Suprapubic skin (tissue), 3 donors: Measurements from ENCODE around the gene PCED1B.

ENCODE experiments used
- CTCF ChIP-seq, 2 donors: fragments of 200-600 bp in 1 of 2; fragments of 450-650 bp in 1 of 2; sonication (generic) in 1 of 2; IDR thresholded peaks; one replicate each; pipeline ENCODE4 v1.5.1; 2016 to 2019; ENCODE audit warnings: antibody characterized with exemption in 2 of 2, mild to moderate bottlenecking in 1 of 2, moderate library complexity in 1 of 2
- POLR2AphosphoS5 ChIP-seq, 3 donors: sonication (generic); formaldehyde crosslinking; IDR thresholded peaks; one replicate each; pipeline ENCODE4 v1.6.1; 2017; ENCODE audit warnings: antibody characterized with exemption in 3 of 3

DNA sequence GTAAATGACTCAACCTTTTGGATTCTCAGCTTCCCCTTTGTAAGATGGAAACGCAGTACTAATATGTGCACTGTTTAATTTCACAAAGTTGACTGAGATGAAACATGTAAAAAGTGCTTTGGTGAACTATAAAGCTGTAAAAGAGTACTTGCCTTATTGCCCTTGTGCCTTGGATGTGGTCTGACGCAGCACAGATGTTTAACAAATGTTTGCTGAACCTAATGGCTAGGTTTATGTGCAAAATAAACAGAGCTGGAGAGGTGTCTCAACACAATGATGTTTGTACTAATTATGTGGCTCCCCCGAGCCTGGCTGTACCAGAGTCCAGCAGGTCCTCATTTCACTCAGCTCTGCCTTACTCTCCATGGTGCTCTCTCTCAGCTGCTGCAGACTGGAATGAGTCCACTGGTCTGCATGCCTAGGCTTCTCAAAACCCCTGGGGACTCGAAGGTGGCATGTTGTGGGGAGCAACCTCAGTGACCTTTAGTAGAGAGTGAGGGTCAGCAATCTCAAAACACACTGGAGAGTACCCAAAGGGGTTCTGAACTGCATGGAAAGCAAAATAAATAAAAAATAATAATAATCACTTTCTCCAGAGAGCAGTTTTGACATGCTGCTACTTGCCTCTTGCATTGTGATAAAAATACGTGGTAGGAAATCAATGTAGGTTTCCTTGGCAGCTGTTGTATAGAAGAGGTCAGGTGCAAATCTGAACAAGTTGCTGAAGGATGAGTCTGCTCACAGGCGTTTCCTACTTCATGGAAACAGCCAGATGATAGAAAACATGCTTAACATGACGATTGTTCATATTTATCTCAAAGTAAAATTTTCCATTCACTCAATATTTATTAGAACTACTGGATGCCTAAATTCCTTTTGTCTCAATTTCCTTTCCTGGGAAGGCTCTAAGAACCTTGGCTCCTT lies 8.9 kb downstream of the PCED1B start:
- no peak for TF ChIP-seq CTCF (IDR thresholded peaks at IDR 0.05)
- no peak for TF ChIP-seq POLR2AphosphoS5 (IDR thresholded peaks at IDR 0.05)
